ENCODE measurements around the gene SLC50A1.
A peak's percentile ranks its signal among the peaks of the same experiment; 100 is the strongest.
"Not testable (repeated sequence)": the region's sequence is repeated elsewhere in the genome, so short reads cannot be mapped to it uniquely, and the experiment has no call there.

SLC50A1 gene

DNA sequence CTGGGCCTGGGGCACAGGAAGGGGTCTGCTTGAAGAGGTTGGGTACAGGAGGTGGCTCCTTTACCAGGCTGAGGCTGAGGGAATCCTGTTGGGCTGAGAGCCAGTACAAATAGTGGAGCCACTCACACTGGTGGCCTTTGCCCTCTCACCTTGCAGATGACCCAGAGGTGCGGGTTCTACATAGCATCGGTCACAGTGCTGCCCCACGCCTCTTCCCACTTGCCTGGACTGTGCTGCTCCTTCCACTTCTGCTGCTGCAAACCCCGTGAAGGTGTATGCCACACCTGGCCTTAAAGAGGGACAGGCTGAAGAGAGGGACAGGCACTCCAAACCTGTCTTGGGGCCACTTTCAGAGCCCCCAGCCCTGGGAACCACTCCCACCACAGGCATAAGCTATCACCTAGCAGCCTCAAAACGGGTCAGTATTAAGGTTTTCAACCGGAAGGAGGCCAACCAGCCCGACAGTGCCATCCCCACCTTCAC is 1.8 kb upstream of the SLC50A1 start:
- no peak for TF ChIP-seq Cebpa-rat (IDR thresholded peaks at IDR 0.05)

DNA sequence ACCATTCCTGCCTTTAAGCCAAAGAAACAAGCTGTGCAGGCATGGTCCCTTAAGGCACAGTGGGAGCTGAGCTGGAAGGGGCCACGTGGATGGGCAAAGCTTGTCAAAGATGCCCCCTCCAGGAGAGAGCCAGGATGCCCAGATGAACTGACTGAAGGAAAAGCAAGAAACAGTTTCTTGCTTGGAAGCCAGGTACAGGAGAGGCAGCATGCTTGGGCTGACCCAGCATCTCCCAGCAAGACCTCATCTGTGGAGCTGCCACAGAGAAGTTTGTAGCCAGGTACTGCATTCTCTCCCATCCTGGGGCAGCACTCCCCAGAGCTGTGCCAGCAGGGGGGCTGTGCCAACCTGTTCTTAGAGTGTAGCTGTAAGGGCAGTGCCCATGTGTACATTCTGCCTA is 1.3 kb upstream of the SLC50A1 start:
- Histone ChIP-seq H3K27ac (no peak overlapping the region; the same call in 1 of the 2 replicates), H3K27me3 (no peaks in the 10 kb centered on the region), H3K9ac (peak overlapping the region; percentile 84), H3K4me1 (peaks cover 70% of the 10 kb centered on the region), H3K9me3 (no peaks in the 10 kb centered on the region), H3K4me3 (no peak overlapping the region), H4K20me1 (no peaks in the 10 kb centered on the region), H3K4me2 (peak overlapping the region; percentile 89), H3K36me3 (peaks cover 59% of the 10 kb centered on the region)
- TF ChIP-seq Cebpa-rat (IDR thresholded peaks at IDR 0.05) = no peak

More for the DNA sequence above, 1.8 kb upstream of the SLC50A1 start:
- no peak overlapping the region for H3K4me3 ChIP-seq
- H3K4me1 ChIP-seq = peaks cover 70% of the 10 kb centered on the region
- H3K9me3 ChIP-seq = no peaks in the 10 kb centered on the region
- H3K4me2 ChIP-seq = peak overlapping the region; percentile 89; the same call in 1 of the 2 replicates
- H3K27me3 ChIP-seq = no peaks in the 10 kb centered on the region
- no peak overlapping the region for H3K9ac ChIP-seq
- no peaks in the 10 kb centered on the region for H4K20me1 ChIP-seq
- peaks cover 56% of the 10 kb centered on the region for H3K36me3 ChIP-seq
- H3K27ac ChIP-seq = no peak overlapping the region

DNA sequence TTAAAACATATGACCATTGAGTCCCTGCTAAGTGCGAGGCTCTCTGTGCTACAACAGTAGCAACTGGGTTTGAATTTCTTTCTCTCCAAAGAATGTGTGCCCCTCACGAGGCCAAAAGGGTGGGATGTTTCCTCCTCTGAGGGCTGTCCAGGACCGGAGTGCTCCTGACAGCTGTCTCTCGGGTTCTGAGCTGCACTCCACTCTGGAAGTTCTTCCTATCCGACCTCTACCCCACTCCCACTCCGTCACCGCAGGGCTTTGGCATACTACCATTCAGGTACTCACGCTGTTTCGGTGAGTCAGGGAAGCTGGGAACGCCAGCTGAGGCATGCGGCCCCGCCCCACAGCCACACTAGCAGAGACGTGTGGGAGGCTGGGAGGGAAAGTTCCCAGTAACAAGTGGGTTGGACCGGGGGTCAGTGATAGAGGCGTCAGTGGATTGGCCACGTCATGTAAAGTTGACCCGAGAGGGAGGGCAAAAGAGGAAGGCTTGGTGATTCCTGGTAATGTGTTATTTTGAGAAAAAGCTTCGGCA is 705 bp upstream of the SLC50A1 start:
- Histone ChIP-seq H4K20me1 (no peaks in the 10 kb centered on the region), H3K9ac (peak overlapping the region; percentile 84), H3K36me3 (peaks cover 59% of the 10 kb centered on the region), H3K27me3 (no peaks in the 10 kb centered on the region), H3K4me2 (peak overlapping the region; percentile 89), H3K4me1 (peaks cover 68% of the 10 kb centered on the region), H3K9me3 (no peaks in the 10 kb centered on the region), H3K27ac (peak overlapping the region; percentile 91), H3K4me3 (peak overlapping the region; percentile 80)
- TF ChIP-seq Cebpa-rat (IDR thresholded peaks at IDR 0.05) = no peak

DNA sequence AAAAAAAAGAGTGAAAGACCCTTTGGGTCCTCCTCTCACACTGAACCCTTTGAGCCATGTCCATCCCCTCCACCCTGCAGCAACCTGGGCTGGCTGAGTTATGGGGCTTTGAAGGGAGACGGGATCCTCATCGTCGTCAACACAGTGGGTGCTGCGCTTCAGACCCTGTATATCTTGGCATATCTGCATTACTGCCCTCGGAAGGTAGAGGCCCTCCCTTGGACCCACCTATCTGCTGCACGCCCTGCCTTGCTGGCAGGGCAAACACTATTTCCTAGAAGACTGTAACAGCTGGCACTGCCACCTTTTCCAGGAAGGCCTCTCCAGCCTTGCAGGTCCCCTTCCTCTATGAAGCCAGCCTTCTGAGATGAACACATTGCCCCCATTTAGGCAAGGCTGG is 1.1 kb downstream of the SLC50A1 start:
- no peak for TF ChIP-seq Cebpa-rat (IDR thresholded peaks at IDR 0.05)
- peak overlapping the region; percentile 80 for H3K4me3 ChIP-seq
- H4K20me1 ChIP-seq = no peaks in the 10 kb centered on the region
- H3K4me1 ChIP-seq = peaks cover 56% of the 10 kb centered on the region
- H3K9me3 ChIP-seq = no peaks in the 10 kb centered on the region
- H3K9ac ChIP-seq = peak overlapping the region; percentile 84
- H3K4me2 ChIP-seq = peak overlapping the region; percentile 89
- H3K36me3 ChIP-seq = peaks cover 49% of the 10 kb centered on the region
- H3K27me3 ChIP-seq = no peaks in the 10 kb centered on the region
- peak overlapping the region; percentile 91 for H3K27ac ChIP-seq

DNA sequence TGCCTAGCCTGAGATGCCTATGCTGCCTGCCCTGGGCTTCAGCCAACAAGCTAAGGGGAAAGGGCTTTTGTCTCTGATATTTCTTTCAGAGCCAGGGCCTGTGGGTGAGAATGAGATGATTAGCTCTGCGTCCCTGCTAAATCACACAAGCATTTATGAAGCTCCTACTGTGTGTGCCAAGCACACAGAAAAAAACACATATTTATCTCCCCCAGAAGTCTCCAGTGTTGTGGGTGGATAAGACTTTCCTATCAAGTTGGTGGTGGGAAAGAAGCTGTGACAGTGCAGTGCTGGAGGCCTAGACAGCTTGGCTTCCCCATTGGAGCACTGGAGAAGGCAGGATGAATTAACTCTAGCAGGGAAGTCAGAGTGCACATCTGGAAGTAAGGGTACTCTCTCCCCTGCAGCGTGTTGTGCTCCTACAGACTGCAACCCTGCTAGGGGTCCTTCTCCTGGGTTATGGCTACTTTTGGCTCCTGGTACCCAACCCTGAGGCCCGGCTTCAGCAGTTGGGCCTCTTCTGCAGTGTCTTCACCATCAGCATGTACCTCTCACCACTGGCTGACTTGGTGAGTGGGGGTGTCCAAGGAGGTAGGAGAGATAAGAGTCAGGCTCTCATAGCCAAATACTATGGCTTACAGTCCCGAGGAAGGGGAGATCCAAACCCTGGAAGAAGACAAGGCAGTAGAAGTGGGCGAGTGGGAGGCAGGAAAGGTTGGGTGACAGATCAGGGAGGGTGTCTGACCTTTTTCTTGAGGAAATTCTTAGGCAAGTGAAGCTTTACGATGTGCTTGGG is 1.7 kb downstream of the SLC50A1 start:
- Histone ChIP-seq H3K4me3 (peak overlapping the region; percentile 80), H3K9me3 (no peaks in the 10 kb centered on the region), H3K4me1 (peaks cover 54% of the 10 kb centered on the region), H3K27ac (peak overlapping the region; percentile 91), H3K9ac (peak overlapping the region; percentile 84), H3K27me3 (no peaks in the 10 kb centered on the region), H3K36me3 (peaks cover 43% of the 10 kb centered on the region), H3K4me2 (peak overlapping the region; percentile 89), H4K20me1 (no peaks in the 10 kb centered on the region)
- TF ChIP-seq Cebpa-rat (IDR thresholded peaks at IDR 0.05) = no peak

DNA sequence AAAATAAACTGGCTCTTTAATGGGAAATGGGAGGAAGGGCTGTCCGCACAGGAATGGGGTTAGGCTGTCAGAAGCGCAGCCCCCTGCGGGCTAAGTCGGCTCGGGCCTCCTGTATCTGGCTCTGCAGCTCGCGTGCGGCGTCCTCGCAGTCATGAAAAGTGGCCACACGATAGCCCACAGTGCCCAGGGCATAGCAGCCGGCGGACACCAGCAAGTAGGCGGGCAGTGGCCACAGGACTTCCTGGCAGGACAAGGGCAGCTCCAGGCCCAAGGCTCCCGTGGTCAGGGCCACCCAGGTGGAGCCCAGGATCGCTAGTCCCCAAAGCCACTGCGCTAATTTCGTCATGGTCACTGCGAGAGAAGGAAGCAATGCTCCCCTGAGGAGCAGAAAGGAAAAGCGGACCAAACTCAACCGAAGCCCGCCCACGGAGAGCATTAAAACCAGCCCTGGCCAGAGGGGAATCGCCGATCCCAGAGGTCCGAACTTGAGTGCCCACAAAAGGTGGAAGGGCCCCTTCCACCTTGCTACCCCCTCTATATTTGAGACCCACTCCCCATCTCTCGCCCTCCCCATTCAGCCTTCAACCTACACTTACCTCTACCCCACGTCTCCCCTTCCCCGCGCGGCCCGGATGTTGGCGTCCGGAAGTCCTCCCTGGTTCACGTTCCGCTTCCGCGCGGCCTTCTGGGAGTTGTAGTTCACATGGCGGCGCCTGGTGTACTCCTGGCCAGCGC is 4.4 kb downstream of the SLC50A1 start, which contains the start of gene DPM3:
Gene DPM3 (minus strand): TSS at position 637 of the 735 bp plus-strand sequence. CDS start 291 bp downstream, at position 346.
- peaks cover 43% of the 10 kb centered on the region for H3K4me1 ChIP-seq
- peak within 1 kb of the TSS; percentile 90 for H3K9ac ChIP-seq
- H3K4me2 ChIP-seq = peak within 1 kb of the TSS; percentile 89
- TF ChIP-seq Cebpa-rat (IDR thresholded peaks at IDR 0.05) = no peak
- H3K9me3 ChIP-seq = no peaks in the 10 kb centered on the region
- H3K36me3 ChIP-seq = peaks cover 17% of the 10 kb centered on the region
- no peaks in the 10 kb centered on the region for H3K27me3 ChIP-seq
- peak within 1 kb of the TSS; percentile 87 for H3K4me3 ChIP-seq
- H4K20me1 ChIP-seq = no peaks in the 10 kb centered on the region
- peak within 1 kb of the TSS; percentile 82 for H3K27ac ChIP-seq

DNA sequence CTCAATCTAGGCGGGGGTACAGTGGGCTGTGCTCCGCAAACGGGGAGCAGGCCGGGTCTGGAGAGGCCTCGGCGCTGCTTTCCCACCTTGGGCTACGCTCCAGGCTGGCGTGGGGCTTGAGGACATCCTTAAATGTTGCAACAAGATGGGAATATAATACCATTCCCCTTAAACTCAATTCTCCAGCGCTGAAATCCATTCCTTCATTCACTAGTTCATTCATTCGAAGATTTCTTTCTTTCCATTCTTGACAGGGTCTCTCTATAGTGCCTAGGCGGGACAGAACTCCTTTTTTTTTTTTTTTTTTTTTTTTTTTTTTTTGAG is 4.9 kb downstream of the SLC50A1 start:
- H4K20me1 ChIP-seq = no peaks in the 10 kb centered on the region
- H3K27ac ChIP-seq = peak overlapping the region; percentile 82
- peak overlapping the region; percentile 90 for H3K9ac ChIP-seq

DNA sequence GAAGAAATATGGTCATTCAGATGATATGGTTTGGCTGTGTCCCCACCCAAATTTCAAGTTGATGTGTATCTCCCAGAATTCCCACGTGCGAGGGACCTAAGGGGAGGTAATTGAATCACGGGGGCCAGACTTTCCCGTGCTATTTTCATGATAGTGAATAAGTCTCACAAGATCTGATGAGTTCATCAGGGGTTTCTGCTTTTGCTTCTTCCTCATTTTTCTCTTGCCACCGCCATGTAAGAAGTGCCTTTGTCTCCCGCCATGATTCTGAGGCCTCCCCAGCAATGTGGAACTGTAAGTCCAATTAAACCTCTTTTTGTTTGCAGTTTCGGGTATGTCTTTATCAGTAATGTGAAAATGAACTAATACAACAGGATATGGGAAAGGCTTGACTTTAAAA is 6.1 kb downstream of the SLC50A1 start:
- Histone ChIP-seq H3K4me3 (no peak overlapping the region), H4K20me1 (no peaks in the 10 kb centered on the region), H3K36me3 (peaks cover 17% of the 10 kb centered on the region), H3K27ac (no peak overlapping the region), H3K9me3 (no peaks in the 10 kb centered on the region), H3K27me3 (no peaks in the 10 kb centered on the region), H3K4me1 (peaks cover 37% of the 10 kb centered on the region), H3K4me2 (no peak overlapping the region), H3K9ac (no peak overlapping the region)
- TF ChIP-seq Cebpa-rat (IDR thresholded peaks at IDR 0.05) = no peak

More for the DNA sequence above, 4.9 kb downstream of the SLC50A1 start:
- no peaks in the 10 kb centered on the region for H3K27me3 ChIP-seq
- no peak for TF ChIP-seq Cebpa-rat (IDR thresholded peaks at IDR 0.05)
- H3K4me1 ChIP-seq = peaks cover 40% of the 10 kb centered on the region
- H3K36me3 ChIP-seq = peaks cover 17% of the 10 kb centered on the region
- no peaks in the 10 kb centered on the region for H3K9me3 ChIP-seq
- peak overlapping the region; percentile 87 for H3K4me3 ChIP-seq
- peak overlapping the region; percentile 89 for H3K4me2 ChIP-seq

DNA sequence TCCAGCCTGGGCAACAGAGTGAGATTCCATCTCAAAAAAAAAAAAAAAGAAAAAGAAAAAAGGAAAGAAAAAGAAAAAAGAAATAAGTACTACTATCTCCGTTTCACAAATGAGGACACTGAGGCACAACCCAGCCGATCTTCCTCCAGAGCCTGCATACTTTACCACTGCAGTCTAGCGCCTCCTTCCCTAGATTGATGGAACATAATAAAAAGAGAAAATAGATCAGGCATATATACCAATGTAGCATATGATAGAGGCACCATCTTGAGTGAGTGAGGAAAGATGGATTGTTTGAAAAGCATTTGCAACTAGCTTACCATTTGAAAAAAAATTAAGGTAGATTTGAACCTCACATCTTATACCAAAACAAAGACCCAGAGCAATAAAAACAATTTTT is 9.8 kb downstream of the SLC50A1 start:
- Histone ChIP-seq H3K4me2 (no peak overlapping the region), H3K9me3 (no peaks in the 10 kb centered on the region), H3K36me3 (no peaks in the 10 kb centered on the region), H3K4me1 (0 out of 2 replicates have a peak, but pooled peaks cover 5% of the 10 kb centered on the region), H3K27me3 (no peaks in the 10 kb centered on the region), H3K4me3 (no peak overlapping the region), H3K27ac (no peak overlapping the region), H3K9ac (no peak overlapping the region), H4K20me1 (no peaks in the 10 kb centered on the region)
- TF ChIP-seq Cebpa-rat (IDR thresholded peaks at IDR 0.05) = no peak

DNA sequence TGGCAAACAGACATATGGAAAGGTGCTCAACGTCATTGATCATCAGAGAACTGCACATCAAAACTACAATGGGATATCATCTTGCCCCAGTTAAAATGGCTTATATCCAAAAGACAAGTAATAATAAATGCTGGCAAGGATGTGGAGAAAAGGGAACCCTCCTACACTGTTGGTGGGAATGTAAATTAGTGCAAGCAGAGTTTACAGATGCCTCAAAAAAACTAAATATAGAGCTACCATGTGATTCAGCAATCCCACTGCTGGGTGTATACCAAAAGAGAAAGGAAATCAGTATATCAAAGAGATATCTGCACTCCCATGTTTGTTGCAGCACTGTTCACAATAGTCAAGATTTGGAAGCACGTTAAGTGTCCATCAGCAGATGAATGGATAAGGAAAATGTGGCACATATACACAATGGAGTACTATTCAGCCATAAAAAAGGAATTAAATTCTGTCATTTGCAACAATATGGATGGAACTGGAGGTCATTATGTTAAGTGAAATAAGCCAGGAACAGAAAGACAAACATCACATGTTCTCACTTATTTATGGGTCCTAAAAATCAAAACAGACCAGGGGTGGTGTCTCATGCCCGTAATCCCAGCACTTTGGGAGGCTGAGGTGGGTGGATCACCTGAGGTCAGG is 20.5 kb downstream of the SLC50A1 start:
- not testable (repeated sequence) for H3K27me3 ChIP-seq, H3K27ac ChIP-seq, H3K9me3 ChIP-seq, H3K4me1 ChIP-seq, H3K4me2 ChIP-seq, H4K20me1 ChIP-seq, H3K4me3 ChIP-seq, H3K9ac ChIP-seq, H3K36me3 ChIP-seq

Measured in BLaER1 (cell line).